T47D (cell line): Measurements from ENCODE around the gene OTUB1.
"Not testable (repeated sequence)": the region's sequence is repeated elsewhere in the genome, so short reads cannot be mapped to it uniquely, and the experiment has no call there.

Experiments
- DNase-seq, 2 experiments: peaks; one replicate each; pipeline versions ENCODE4 v3.0.0 to v3.0.0-alpha.2; 2011 to 2012; ENCODE audit warnings: low read depth in 1 of 2, low spot score in 1 of 2
- JUND ChIP-seq: IDR thresholded peaks from 2 replicates; pipeline ENCODE4 v1.6.1; 2012; ENCODE audit warnings: low read depth
- in situ Hi-C: cut with HindIII; loops from 2 replicates; pipeline ENCODE4 v1.10.0; 2016; ENCODE audit warnings: low sequenced_read_pairs, low pct_unique_long_range_greater_than_20kb

The OTUB1 gene

DNA sequence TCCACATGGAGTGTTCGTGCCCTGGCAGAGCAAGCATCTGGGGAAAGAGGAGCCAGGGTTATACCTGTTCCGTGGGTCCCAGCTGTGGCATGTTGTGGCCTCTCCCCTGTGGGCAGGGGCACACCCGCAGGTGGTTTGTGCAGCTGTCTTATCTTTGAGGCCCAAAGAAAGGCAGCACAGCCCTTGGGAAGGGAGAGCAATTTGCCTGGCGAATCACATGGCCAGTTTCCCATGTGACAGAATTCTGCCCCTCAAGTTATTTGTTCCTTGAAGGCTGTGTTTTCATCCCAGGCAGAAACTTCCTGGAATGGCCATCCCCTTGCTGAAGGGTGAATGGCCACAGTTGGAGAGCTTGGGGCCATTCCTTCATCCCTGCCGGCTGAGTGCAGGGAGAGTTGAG, 28.2 kb upstream of the OTUB1 start:
- DNase-seq: no peak
- in situ Hi-C loops: no loop called here
- no peak for TF ChIP-seq JUND

DNA sequence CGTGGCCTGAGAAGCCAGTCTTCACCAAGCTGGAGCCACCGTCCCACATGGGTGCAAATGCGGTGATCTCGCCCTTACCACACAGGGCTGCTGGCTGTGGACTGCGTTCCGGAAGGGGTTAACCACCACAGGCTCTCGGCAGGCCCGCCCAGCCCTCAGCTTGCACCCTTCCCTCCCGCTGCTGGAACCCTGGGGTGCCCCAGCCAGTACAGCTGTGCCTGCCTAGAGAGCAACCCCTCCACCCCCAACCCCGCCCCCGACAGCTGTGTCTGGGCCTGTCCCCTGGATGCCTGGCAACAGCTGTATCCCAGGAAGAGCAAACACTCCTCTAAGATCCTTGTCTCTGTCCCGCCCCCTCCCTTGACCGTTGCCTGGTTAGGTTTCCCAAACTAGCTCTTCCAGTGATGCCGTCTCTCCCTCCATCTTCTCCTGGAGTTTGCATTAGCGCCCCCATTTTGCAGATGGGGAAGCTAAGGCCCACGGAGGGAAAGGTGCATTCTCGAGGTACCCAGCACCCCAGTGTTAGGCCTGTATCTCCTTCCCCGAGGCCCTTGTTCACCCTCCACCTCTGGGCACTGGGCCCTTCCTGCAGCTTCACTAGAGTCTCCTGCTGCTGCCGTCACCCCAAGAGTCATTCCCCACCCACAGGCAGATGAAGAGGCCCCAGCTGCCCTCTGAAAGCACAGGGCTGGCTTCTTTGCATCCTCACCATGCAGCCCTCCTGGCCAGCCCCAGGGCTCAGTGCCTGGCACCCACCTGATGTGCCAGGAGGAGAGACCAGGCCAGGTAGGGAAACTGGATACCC, 24.4 kb upstream of the OTUB1 start:
- TF ChIP-seq JUND: no peak
- in situ Hi-C loops: no loop called here
- DNase-seq: peak; percentile 49 to 84

DNA sequence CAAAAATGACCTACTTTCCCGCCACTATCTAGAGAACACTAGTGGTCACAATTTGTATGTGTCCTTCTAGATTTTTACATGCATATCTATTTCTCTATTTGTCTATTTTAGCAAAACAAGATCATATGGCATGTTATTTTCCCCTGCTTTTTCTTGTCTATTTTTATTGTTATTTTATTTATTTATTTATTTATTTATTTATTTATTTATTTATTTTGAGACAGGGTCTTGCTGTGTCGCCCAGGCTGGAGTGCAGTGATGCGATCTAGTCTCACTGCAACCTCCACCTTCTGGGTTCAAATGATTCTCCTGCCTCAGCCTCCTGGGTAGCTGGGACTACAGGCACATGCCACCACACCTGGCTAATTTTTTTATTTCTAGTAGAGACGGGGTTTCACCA, 22.3 kb upstream of the OTUB1 start:
- DNase-seq, in situ Hi-C loops: not testable (repeated sequence)

DNA sequence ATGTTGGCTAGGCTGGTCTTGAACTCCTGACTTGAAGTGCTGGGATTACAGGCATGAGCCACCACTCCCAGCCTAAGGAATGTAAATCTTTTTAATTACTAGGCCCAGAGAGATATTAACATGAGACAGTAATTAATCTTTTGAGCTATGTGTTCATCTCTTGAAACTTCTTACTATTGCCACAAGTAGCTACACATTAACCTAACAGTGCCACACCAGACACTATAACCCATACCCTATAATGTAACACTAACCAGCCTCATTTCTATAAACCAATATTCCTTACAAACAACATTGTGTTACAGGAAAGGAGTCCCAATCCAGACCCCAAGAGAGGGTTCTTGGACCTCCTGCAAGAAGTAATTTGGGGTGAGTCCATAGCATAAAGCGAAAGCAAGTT, 19.8 kb upstream of the OTUB1 start:
- DNase-seq: no peak
- TF ChIP-seq JUND: no peak
- in situ Hi-C loops: no loop called here

DNA sequence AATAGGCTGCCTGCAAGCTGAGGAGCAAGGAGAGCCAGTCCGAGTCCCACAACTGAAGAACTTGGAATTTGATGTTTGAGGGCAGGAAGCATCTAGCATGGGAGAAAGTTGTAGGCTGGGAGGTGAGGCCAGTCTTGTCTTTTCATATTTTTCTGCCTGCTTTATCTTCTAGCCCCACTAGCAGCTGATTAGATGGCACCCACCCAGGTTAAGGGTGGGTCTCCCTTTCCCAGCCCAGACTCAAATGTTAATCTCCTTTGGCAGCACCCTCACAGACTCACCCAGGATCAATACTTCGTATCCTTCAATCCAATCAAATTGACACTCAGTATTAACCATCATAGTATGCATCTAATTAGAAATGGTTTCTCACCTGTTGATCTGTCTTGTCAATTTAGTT, 16.8 kb upstream of the OTUB1 start:
- TF ChIP-seq JUND: no peak
- in situ Hi-C loops: no loop called here
- no peak for DNase-seq

DNA sequence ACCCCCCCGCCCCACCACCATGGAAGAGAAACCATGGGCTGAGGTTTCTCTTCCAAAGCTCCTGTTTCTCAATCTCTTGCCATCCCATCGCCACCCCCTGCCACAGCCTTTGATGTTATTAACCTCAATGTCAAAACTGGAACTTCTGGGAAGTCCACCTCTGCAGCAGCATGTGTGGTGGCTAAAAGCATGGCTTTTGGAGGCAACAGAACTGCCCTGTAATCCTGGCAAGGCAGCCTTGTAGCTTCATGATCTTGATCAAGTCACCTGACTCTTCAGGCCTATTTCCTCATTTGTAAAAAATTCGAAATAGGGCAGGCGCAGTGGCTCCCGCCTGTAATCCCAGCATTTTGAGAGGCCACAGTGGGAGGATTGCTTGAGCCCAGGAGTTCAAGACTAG, 15.3 kb upstream of the OTUB1 start:
- DNase-seq: no peak
- in situ Hi-C loops: no loop called here
- TF ChIP-seq JUND: no peak

DNA sequence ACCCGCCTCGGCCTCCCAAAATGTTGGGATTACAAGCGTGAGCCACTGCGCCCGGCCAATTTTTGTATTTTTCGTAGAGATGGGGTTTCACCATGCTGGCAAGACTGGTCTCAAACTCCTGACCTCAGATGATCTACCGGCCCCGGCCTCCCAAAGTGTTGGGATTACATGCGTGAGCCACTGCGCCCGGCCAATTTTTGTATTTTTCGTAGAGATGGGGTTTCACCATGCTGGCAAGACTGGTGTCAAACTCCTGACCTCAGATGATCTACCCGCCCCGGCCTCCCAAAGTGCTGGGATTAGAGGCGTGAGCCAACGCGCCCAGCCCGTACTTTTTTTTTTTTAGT, 12.4 kb upstream of the OTUB1 start:
- in situ Hi-C loops, DNase-seq: not testable (repeated sequence)

DNA sequence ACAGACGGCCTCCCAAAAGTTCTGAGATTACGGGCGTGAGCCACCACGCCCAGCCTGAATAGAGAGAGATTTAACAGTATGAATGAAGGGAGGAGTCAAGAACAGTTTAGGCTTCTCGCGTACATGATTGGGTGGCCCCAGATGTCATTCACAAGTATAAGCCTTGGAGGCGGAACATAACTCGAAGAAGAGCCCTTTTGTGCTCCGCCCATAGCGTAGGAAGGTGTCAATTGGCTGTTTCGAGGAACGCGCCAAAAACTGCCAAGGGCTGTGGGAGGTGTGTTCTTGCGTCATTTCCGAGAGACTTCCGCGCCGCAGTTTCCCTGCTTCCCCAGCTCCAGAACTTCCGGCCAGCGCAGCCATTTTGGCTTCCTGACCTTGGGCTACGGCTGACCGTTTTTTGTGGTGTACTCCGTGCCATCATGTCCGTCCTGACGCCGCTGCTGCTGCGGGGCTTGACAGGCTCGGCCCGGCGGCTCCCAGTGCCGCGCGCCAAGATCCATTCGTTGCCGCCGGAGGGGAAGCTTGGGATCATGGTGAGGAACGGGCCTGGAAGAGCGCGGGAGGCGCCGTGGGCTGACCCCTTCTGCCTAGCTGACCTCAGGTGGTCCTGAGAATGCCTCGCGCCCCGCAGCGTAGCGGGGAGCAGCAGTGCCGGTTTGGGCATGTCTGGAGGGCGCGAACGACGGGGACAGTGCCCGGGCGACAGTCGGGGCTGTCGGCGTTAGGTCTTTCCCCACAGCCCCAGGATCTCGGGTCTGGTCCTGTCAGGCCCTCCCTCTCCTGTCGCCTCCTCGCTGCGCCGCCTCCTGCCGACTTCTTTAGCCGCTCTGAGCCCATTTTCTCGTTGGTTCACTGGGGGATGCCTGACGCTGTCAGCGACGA, 11.7 kb upstream of the OTUB1 start, which contains the start of gene COX8A:
Gene COX8A, plus strand, starts transcription at position 362 of the 885 bp plus-strand sequence. Its CDS starts 61 bp downstream, at position 423.
- peak; percentile 97 to 100 for DNase-seq
- in situ Hi-C loops: no loop called here
- no peak for TF ChIP-seq JUND

DNA sequence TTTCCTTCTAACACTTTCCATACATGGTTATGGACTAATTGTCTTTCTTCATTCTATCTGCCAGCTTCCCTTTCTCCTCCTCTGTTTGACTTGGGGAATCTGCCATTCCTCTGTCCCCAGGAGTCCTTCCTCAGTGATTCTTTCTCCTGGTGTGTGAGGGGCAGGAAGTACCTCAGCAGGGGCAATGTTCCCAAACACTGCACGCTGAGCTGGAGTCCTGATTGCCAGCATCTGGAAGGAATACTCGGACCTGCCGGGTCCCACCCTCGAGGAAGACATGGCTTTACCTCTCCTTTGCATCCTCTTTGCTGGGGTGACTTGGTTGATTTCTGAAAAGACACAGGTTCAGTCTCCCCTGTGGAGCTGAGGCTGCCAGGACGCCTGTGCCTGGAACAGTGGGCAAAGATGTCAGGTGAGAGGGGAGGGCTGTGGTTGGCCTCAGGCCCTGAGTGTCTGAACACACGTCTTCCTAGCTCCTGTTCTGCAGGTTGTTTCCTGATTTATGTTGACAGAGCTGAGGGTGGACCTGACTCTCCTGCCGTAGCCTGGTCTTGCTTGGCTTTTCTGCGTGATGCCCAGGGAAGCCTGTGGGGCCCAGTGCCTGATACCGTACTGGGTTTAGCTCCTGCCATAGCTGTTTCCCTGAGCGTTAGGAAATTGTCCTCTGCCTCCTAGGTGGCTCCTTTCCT, 7.5 kb upstream of the OTUB1 start:
- peak in 1 of 2 experiments; percentile 76 for DNase-seq
- no peak for TF ChIP-seq JUND
- in situ Hi-C loops: no loop called here

DNA sequence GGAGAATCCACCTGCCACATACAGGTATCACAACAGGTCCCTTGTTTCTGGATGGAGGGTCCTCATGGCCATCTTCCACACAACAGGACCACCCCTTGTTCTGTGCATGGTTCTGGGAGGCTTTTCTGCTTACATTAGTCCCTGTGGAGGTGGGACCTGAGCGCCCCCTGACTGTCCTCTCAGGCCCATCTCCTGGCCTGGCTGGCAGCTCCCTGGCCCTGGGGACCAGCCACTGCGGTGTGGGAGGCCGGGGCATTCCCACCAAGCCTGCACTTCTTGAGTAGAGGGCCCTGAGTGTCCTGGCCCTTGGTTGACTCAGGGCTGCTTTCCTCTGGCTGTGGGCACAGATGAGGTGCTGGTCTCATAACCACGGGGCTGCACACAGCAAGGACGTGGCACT, 6.8 kb upstream of the OTUB1 start:
- no peak for TF ChIP-seq JUND
- in situ Hi-C loops: no loop called here
- DNase-seq: no peak

DNA sequence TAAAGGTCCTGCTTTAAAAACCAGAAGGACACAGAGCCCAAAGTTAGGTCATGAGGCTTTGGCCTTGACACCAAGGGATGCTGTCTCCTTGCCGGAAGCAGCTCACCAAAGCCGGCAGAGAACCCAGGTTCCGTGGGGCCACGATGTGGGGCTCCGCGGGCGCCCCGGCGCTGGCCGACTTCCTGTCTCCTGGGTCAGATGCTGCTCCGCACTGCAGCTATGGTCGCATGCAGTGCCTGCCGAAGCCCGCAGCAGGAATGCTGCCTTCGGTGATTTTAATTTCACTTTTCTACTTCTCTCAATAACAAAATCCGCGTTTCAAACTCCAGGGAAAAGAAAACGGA, 454 bp upstream of the OTUB1 start:
- no peak for DNase-seq
- TF ChIP-seq JUND: no peak
- in situ Hi-C loops: no loop called here

DNA sequence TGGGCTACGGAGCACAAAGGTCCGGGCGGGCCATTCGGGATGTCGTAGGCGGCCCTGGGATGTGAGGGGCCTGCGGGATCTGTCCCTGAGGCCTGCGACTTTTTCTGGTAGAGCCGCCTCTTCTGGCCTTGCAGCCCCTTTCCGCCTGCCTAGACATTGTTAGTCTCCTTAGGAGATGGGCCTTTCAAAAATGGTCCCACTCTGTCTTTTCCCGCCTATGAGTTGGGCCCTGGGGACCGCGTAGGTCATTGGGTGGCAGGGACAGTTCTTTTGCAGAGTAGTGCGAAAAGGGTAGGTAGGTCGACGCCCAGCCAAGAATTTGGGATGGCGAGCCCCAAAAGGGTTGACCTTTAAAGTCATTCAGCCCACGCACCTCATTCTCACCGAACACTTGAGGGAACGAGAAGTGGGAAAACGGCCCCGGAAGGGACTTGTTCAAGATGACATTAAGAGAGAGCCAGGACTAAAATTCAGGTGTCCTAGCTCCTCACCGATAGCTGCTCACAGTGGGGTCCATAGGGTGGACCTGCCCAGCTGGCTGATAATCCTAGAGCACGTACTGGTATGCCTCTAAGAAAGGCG, 785 bp downstream of the OTUB1 start:
- TF ChIP-seq JUND: no peak
- in situ Hi-C loops: no loop called here
- no peak for DNase-seq

DNA sequence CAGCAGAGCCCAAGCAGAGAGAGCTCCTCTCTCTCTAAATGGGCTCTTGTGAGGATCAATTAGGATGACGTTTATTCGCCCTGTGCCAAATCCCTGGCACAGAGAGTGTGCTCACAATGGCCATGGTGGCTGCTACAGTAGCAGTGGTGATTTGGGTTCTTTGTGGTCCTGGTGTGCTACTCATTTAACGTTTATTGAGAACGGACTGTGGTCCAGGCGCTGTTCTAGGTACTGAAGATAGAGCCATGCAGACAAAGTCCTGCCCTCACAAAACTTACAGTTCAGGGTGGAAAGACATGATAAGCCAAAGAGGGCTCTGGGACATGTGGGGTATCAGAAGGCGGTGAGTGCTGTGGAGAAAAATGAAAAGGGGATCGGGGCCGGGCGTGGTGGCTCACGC, 5.3 kb downstream of the OTUB1 start:
- no peak for TF ChIP-seq JUND
- no peak for DNase-seq
- in situ Hi-C loops: no loop called here
